HG03135 (cell line): ENCODE data around the gene TALDO1.

Experiments used
- ATAC-seq: cut with Tn5 transposase; IDR thresholded peaks from one replicate; pipeline ENCODE4 v1.9.1; 2021; ENCODE audit warnings: mild to moderate bottlenecking, moderate library complexity; ENCODE audit not compliant: unreplicated experiment

TALDO1 gene

GRCh38 chr11:714436-714835 lies 32.8 kb upstream of the TALDO1 start:
- ATAC-seq: no peak

GRCh38 chr11:719214-720016 lies 27.8 kb upstream of the TALDO1 start:
- no peak for ATAC-seq

- ATAC-seq: no peak
These were observed 27.1 kb upstream of the TALDO1 start for GRCh38 chr11:720017-720641.

- ATAC-seq: no peak
These were observed 26.5 kb upstream of the TALDO1 start for GRCh38 chr11:720642-721246.

DNA sequence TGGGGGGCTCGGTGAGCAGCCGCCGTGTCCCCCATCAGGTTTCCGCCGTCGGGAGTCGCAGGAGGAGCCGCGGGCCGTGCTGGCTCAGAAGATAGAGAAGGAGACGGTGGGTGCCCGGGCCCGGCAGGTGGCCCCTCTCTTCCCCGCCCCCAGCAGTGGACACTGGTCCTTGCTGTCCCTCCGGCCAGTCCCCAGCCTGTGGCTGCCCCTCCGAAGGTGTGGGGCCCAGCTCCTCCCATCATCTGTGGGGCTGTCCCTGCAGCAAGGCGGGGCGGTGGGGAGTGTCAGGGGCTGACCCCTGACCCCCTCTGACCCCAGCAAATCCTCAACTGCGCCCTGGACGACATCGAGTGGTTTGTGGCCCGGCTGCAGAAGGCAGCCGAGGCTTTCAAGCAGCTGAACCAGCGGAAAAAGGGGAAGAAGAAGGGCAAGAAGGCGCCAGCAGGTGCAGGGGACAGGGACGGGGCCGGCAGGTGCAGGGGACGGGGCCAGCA lies 26.0 kb upstream of the TALDO1 start:
- no peak for ATAC-seq

GRCh38 chr11:721741-722345 lies 25.4 kb upstream of the TALDO1 start:
- ATAC-seq: no peak

DNA sequence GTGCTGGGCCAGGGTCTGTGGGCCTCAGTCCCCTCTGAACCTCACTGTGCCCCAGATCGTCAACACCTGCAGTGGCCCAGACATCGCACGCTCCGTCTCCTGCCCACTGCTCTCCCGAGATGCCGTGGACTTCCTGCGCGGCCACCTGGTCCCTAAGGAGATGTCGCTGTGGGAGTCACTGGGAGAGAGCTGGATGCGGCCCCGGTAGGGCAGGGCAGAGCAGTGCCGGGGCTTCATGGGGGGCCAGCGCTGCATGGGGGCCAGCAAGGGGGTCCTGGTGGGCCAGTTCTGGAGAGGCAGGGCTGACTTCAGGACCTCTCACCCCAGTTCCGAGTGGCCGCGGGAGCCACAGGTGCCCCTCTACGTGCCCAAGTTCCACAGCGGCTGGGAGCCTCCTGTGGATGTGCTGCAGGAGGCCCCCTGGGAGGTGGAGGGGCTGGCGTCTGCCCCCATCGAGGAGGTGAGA lies 24.9 kb upstream of the TALDO1 start:
- no peak for ATAC-seq

DNA sequence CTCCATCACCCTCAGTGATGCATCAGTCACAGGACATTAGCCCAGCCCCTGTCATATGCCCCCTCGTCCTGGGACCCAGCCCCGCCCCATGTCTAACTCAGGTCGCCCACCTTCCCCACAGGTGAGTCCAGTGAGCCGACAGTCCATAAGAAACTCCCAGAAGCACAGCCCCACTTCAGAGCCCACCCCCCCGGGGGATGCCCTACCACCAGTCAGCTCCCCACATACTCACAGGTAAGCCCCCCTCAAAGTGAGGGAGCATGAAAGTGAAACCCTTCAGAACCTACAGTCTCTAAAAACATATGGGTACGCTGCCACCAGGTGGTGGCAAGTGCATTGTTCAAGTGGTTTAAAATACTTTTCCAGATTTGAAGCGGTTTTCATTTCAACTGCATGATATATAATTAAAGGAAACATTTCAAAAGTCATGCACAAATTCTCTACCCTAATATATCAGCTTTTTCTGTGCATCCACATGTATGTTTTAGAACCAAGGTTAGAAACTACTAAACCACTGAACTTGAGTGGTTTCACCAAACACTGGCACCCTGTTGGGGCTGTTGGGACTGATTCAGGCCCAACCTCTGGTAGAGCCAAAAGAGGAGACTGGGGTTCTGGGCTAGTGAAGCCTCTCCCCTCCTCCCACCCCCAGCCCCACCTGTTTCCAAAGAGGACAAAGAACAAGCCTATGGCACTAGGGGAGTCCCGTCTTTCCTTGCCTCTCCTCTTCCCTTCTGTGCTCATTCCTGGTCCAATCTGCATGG lies 24.0 kb upstream of the TALDO1 start:
- ATAC-seq: no peak

- ATAC-seq: no peak
These were observed 23.1 kb upstream of the TALDO1 start for GRCh38 chr11:724049-724777.

GRCh38 chr11:724778-725386 lies 22.4 kb upstream of the TALDO1 start:
- no peak for ATAC-seq

- ATAC-seq: no peak
These were observed 21.6 kb upstream of the TALDO1 start for GRCh38 chr11:725624-726202.

DNA sequence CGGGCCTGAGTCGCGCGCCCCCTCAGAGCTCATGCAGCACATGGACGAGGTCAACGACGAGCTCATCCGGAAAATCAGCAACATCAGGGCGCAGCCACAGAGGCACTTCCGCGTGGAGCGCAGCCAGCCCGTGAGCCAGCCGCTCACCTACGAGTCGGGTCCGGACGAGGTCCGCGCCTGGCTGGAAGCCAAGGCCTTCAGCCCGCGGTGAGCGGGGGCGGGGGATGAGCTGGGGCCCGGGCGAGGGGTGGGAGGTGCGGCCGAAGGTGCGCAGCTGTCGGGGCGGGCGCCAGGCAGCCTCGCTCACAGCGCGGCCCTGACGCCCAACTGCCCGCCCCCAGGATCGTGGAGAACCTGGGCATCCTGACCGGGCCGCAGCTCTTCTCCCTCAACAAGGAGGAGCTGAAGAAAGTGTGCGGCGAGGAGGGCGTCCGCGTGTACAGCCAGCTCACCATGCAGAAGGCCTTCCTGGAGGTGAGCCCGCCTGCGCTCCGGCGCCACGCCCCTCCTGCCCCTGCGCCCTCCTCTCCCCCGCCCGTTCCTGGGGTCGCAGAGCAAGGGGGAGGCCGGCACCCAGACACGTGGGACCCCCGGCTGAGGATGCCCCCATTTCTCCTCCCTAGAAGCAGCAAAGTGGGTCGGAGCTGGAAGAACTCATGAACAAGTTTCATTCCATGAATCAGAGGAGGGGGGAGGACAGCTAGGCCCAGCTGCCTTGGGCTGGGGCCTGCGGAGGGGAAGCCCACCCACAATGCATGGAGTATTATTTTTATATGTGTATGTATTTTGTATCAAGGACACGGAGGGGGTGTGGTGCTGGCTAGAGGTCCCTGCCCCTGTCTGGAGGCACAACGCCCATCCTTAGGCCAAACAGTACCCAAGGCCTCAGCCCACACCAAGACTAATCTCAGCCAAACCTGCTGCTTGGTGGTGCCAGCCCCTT lies 20.7 kb upstream of the TALDO1 start:
- no peak for ATAC-seq

DNA sequence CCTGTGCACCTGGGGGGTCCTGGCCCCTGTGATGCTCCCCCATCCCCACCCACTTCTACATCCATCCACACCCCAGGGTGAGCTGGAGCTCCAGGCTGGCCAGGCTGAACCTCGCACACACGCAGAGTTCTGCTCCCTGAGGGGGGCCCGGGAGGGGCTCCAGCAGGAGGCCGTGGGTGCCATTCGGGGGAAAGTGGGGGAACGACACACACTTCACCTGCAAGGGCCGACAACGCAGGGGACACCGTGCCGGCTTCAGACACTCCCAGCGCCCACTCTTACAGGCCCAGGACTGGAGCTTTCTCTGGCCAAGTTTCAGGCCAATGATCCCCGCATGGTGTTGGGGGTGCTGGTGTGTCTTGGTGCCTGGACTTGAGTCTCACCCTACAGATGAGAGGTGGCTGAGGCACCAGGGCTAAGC lies 20.0 kb upstream of the TALDO1 start:
- no peak for ATAC-seq

- ATAC-seq: peak; percentile 50
These were observed 19.2 kb upstream of the TALDO1 start for GRCh38 chr11:727859-728748.

- no peak for ATAC-seq
These were observed 18.3 kb upstream of the TALDO1 start for GRCh38 chr11:728901-729491.

DNA sequence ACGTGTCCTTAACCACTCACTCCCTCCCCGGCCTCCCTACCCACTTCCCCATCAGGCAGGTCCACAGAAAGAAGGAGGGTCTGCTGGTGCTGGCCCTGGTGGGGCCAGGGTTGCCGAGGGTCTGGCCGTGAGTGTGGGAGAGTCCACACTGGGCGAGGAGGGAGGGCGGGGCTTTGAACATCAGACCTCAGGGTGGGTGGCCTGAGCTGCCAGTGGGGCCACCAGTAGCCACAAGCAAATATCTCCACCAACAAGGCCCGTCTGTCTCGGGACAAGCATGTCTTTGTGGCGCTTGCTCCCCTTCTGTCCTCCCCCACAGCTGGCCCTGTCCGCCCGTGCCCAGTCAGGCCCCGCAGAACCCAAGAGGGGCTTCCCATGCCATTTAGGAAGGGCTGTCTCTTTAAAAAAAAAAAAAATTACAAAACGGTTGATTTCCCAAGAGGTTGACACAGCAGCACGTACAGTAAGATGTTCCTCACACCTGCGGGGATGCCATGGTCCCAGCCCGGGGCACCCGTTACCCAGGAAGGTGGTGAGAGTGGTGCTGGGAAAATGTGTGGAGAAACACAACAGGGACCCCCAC lies 17.7 kb upstream of the TALDO1 start:
- no peak for ATAC-seq
